ENCODE results near the gene BAD. TPM values are rescaled to one million over a fixed set of nuclear protein-coding genes. Genes with fewer than 3 reads are reported as not detected.

The BAD gene
- total RNA-seq, 1 donor = 64.3 TPM

GRCh38 chr11:64299847-64300648, 15.6 kb upstream of the BAD start, which contains the start of gene CATSPERZ:
TSS of gene CATSPERZ (plus strand) at chr11:64300358. CDS start at chr11:64300411, 53 bp downstream.
- peak within 1 kb of the TSS; percentile 49 for H3K4me3 ChIP-seq (ENCODE audit: low read depth, low read length)
- TF ChIP-seq, protein P1, sequence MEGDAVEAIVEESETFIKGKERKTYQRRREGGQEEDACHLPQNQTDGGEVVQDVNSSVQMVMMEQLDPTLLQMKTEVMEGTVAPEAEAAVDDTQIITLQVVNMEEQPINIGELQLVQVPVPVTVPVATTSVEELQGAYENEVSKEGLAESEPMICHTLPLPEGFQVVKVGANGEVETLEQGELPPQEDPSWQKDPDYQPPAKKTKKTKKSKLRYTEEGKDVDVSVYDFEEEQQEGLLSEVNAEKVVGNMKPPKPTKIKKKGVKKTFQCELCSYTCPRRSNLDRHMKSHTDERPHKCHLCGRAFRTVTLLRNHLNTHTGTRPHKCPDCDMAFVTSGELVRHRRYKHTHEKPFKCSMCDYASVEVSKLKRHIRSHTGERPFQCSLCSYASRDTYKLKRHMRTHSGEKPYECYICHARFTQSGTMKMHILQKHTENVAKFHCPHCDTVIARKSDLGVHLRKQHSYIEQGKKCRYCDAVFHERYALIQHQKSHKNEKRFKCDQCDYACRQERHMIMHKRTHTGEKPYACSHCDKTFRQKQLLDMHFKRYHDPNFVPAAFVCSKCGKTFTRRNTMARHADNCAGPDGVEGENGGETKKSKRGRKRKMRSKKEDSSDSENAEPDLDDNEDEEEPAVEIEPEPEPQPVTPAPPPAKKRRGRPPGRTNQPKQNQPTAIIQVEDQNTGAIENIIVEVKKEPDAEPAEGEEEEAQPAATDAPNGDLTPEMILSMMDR (IDR thresholded peaks at IDR 0.05; ENCODE audit: insufficient read depth, low read depth, low read length) = no peak
- DNase-seq (ENCODE audit: low read depth) = no peak

DNA sequence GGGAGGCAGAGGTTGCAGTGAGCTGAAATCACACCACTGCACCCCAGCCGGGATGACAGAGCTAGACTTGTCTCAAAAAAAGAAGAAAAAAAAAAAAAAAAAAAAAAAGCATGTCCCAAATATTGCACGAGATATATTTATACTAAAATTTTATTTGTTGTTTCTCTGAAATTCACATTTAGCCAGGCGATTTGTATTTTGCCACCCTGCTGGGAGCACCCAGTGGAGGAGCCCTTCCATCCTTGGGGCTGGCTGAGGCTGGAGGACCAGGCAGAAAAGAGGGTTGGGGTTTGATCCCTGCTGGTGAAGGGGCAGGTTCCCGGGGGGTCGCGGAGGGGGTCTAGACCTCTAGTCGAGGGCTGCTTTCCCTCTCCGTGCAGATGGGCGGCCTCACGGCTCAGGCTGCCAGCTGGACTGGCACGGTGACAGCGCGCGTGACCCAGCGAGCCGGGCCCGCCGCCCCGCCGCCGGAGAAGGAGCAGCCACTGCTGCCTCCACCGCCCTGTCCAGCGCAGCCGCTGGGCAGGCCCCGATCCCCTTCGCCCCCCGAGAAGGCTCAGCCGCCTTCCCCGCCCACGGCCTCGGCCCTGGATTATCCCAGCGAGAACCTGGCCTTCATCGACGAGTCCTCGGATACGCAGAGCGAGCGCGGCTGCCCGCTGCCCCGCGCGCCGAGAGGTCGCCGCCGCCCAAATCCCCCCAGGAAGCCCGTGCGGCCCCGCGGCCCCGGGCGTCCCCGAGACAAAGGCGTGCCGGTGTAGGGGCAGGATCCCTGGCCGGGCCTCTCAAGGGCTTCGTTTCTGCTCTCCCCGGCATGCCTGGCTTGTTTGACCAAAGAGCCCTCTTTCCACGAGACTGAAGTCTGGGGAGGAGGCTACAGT, 14.7 kb upstream of the BAD start:
- peak overlapping the region; percentile 38 for H3K4me3 ChIP-seq (ENCODE audit: low read depth, low read length)
- peak; percentile 24 for DNase-seq (ENCODE audit: low read depth)
- TF ChIP-seq, protein P1 (IDR thresholded peaks at IDR 0.05; ENCODE audit: insufficient read depth, low read depth, low read length) = no peak

GRCh38 chr11:64297699-64298358, 13.4 kb upstream of the BAD start:
- no peak for DNase-seq (ENCODE audit: low read depth)
- TF ChIP-seq, protein P1 (IDR thresholded peaks at IDR 0.05; ENCODE audit: insufficient read depth, low read depth, low read length) = no peak
- no peak overlapping the region for H3K4me3 ChIP-seq (ENCODE audit: low read depth, low read length)

GRCh38 chr11:64296830-64297698, 12.6 kb upstream of the BAD start:
- TF ChIP-seq, protein P1 (IDR thresholded peaks at IDR 0.05; ENCODE audit: insufficient read depth, low read depth, low read length) = no peak
- DNase-seq (ENCODE audit: low read depth) = no peak
- H3K4me3 ChIP-seq (ENCODE audit: low read depth, low read length) = no peak overlapping the region

DNA sequence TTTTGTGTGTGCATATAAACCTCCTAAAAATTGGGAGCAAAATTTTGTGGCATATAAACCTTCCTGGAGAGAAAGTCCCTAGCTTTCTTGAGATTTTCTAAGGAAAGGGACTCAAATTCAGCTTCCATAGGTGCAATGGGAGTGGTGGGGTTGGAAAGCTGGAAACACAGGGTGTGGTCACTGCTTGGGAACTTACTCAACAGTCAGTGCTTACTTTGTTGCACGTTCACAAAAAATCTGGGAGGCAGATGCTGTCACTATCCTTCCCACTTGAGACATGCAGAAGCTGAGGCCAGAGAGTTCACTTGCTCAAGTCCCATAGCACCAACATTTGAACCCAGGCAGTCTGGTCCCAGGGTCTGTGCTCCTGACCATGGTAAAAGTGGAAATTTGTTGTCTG, 11.8 kb upstream of the BAD start:
- DNase-seq (ENCODE audit: low read depth) = no peak
- TF ChIP-seq, protein P1 (IDR thresholded peaks at IDR 0.05; ENCODE audit: insufficient read depth, low read depth, low read length) = no peak
- H3K4me3 ChIP-seq (ENCODE audit: low read depth, low read length) = no peak overlapping the region

DNA sequence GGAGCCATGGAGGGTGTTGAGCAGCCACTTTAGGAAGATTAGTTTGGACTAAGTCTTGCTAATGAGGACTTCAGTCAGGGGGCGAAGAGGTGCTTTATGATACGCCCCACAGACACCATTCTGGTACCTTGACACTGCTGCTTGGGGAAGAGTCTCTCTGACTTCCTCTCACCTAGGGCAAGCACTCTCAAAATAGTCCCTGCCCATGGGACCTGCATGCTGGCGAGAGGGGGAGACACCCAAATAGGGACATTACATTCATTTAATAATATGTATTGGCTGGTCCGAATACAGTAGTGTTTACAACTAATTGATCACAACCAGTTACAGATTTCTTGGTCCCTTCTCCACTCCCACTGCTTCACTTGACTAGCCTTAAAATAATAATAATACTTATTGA, 11.3 kb upstream of the BAD start:
- no peak for DNase-seq (ENCODE audit: low read depth)
- H3K4me3 ChIP-seq (ENCODE audit: low read depth, low read length) = no peak overlapping the region
- TF ChIP-seq, protein P1 (IDR thresholded peaks at IDR 0.05; ENCODE audit: insufficient read depth, low read depth, low read length) = no peak

Measured in fibroblast of villous mesenchyme (primary cell).